C4-2B (cell line): ENCODE data around the gene MFAP2.

Source experiments
- H3K27ac ChIP-seq: fragments of 450-650 bp; 2 replicates; pipeline ENCODE4 v1.5.1; 2017
- ZFX ChIP-seq: fragments of 450-650 bp; IDR thresholded peaks from 2 replicates; pipeline ENCODE4 v1.6.1; 2017
- TF ChIP-seq, protein P1 (sequence below): fragments of 450-650 bp; conservative IDR thresholded peaks from 2 replicates; pipeline ENCODE4 v1.5.1; 2017; ENCODE audit warnings: mild to moderate bottlenecking

MFAP2 gene

DNA sequence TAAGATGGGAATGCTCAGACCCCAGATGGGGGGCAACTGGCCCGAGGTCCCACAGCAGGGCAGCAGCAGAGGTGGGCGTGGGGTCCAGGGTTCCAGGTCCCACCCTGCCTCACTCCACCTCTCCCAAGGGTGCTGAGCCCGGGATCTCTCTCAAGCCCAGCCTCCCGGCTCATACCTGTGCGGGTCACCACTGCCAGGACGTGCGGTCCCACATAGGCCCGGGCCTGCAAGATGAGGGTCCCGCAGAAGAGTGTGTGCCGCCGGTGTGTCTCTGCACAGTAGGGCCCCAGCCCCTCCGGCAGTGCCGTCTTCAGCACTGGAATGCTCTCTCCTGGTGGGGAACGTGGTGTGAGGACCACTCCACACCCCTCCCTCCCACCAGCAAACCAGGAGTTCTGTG, 16.4 kb upstream of the MFAP2 start:
- H3K27ac ChIP-seq: no peak overlapping the region
- TF ChIP-seq ZFX: no peak
- TF ChIP-seq, protein P1, sequence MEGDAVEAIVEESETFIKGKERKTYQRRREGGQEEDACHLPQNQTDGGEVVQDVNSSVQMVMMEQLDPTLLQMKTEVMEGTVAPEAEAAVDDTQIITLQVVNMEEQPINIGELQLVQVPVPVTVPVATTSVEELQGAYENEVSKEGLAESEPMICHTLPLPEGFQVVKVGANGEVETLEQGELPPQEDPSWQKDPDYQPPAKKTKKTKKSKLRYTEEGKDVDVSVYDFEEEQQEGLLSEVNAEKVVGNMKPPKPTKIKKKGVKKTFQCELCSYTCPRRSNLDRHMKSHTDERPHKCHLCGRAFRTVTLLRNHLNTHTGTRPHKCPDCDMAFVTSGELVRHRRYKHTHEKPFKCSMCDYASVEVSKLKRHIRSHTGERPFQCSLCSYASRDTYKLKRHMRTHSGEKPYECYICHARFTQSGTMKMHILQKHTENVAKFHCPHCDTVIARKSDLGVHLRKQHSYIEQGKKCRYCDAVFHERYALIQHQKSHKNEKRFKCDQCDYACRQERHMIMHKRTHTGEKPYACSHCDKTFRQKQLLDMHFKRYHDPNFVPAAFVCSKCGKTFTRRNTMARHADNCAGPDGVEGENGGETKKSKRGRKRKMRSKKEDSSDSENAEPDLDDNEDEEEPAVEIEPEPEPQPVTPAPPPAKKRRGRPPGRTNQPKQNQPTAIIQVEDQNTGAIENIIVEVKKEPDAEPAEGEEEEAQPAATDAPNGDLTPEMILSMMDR: no peak

DNA sequence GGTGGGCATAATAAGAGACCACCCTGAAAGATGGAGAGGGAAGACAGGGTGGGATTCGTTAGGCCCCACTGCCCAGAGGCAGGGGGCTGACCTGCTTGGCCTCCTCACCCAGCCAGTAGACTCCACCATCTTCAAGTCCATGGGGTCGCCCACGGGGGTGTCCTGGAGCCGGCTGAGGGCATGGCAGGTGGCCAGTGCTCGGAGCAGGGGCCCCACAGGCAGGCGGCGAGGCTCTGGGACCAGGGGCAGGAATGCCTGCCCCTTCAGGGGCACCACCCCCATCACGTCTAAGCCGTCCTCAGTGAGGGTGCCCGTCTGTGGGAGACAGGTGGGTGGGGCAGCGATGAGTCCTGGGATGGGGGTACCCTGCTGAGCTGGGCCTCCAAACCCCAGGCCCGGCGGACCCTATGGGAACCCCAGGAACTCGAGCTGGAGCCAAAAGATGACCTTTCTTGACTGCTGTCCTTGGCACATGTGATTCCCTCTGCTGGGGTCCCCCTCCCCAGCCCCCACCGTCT, 13.2 kb upstream of the MFAP2 start:
- TF ChIP-seq, protein P1: no peak
- no peak for TF ChIP-seq ZFX
- H3K27ac ChIP-seq: no peak overlapping the region

DNA sequence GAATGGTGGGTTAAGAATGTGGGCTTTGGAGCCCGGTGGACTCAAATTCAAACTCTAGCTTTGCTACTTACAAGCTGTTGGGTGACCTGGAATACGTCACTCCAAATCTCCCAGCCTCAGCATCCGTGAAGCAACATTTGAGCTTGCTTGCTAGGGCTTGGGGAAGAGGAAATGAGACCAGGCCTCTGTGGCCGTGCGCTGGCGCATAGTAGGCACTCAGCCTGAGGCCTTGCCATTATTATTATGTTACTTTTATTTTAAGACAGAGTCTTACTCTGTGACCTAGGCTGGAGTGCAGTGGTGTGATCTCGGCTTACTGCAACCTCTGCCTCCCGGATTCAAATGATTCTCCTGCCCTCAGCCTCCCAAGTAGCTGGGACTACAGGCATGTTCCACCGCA, 12.3 kb upstream of the MFAP2 start:
- TF ChIP-seq ZFX: no peak
- TF ChIP-seq, protein P1: no peak
- no peak overlapping the region for H3K27ac ChIP-seq

DNA sequence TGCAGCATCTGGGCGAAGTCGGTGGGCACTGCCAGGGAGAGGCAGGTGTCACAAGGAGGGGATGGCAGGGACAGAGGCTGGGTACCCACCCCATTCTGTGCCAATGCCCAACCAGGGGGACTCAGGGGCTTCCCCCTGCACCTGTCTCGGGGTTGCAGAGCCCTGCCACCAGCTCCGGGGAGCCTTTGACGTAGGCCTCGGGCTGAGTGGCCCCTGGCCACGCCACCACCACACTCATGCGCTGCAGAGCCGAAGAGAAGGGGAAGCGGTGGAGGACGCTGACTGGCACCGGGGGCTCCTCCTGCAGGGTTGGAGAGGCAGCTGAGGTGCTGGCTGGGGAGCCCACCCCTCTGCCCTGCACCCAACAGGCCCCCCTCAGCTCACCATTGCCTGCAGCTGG, 11.7 kb upstream of the MFAP2 start:
- TF ChIP-seq, protein P1: no peak
- TF ChIP-seq ZFX: no peak
- H3K27ac ChIP-seq: no peak overlapping the region

DNA sequence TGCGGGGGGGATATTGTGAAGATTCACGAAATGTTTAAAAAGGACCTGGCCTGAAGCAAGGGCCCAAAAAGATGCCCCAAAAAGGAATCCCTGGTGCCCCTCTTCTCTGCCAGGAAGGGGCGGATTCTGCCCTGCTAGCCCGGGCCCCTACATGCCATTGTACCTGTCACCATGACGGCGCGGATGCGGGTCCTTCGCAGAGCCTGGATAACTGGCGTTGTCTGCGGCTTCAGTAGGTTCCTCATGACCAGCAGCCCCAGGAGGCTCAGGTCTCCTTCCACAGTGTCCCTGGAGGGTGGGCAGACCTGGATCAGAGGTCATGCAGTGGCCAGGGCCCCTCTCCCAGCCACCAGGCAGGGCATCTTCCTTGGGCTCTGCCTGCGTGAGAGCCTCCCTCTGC, 11.2 kb upstream of the MFAP2 start:
- no peak for TF ChIP-seq ZFX
- TF ChIP-seq, protein P1: no peak

DNA sequence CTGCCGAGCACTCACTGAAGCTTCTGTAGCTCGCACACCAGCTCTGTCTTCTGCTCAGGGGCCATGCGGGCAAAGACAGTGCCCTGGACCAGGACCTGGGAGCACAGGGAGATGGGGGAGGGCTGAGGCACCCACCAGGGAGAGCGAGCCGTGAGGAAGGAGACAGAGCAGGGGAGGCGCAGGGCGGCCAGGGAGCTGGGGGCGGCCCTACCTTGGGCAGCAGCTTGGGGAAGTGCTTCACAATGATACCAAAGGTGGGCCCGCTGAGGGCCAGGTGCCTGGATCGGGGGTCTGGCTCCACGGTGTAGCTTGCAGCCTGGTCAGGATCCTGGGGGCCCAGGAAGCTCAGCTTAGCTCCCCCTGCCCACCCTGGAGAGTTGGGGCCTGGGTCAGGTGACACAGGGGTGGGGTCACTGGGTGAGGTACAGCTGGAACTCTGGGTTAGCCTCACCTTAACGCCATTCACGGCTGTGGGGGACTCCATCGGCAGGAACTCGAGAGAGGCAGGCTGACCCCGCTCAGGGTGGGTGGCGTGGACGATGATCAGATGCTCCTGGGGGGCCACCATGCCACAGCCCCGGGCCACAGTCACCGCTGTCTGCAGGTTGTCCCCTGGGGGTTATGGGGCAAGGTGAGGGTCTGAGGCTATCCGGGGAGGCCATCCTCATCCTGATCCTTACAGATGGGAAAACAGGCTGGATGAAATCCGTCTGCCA, 9.4 kb upstream of the MFAP2 start:
- no peak for TF ChIP-seq ZFX
- TF ChIP-seq, protein P1: no peak
- H3K27ac ChIP-seq: no peak overlapping the region

More for the DNA sequence above, 11.2 kb upstream of the MFAP2 start:
- no peak overlapping the region for H3K27ac ChIP-seq

DNA sequence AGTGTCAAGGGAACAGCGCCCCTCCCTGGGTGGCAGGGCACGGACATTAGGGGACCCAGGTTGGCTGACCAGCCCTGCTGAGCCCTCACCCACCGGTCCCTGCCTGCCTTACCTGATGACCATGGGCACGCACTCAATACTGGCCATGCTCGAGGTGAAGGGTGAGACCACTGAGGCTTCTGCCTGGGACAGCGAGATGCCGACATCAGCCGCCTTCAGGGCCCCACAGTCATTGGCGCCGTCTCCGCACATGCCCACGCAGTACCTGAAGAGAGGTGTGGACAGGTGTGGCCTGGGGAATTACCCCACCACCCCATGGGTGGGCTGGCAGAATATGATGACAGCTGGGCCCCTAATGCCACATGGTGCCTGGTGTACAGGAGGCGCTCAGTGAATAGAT, 7.8 kb upstream of the MFAP2 start:
- TF ChIP-seq ZFX: no peak
- TF ChIP-seq, protein P1: no peak
- no peak overlapping the region for H3K27ac ChIP-seq
